ENCODE data around the gene CASP4. TPM values are rescaled to one million over a fixed set of nuclear protein-coding genes. Genes with fewer than 3 reads are reported as not detected.

The CASP4 gene
- total and polyA plus RNA-seq, 7 donors: 5.5 to 113 (median 11.8) TPM

DNA sequence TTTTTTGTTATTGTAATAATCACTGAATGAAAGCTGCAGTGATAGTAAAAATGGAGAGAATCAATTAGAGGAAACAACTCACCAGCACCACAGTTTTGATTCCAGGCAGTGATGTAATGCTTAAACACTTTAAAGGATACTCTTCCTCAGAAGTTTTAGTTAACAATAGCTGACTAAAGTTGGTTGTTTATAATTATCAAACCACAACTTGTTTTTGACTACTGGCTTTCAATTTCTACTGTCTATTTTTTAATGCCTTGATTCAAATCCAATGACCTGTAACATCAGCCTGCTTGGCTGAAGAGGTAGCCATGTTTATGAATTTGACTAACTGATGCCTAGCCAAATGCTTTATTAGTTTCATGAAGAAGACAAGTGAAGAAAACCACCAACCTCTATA lies 51.9 kb downstream of the CASP4 start:
- intact Hi-C loops (cut with DNase I): no loop called here
- peaks cover 12% of the 10 kb centered on the region for H3K4me1 ChIP-seq
- ATAC-seq (no peak), DNase-seq (no peak)
- H3K27ac ChIP-seq: peak overlapping the region; percentile 33
- H3K27me3 ChIP-seq (ENCODE audit: insufficient read depth in 3 of 3, low read length in 2 of 3): no peaks in the 10 kb centered on the region
- H3K9me3 ChIP-seq: no peaks in the 10 kb centered on the region
- H3K36me3 ChIP-seq (ENCODE audit: insufficient read depth in 1 of 2, low read depth in 1 of 2): no peaks in the 10 kb centered on the region
- no peak overlapping the region for H3K4me3 ChIP-seq
- TF ChIP-seq, protein P1, sequence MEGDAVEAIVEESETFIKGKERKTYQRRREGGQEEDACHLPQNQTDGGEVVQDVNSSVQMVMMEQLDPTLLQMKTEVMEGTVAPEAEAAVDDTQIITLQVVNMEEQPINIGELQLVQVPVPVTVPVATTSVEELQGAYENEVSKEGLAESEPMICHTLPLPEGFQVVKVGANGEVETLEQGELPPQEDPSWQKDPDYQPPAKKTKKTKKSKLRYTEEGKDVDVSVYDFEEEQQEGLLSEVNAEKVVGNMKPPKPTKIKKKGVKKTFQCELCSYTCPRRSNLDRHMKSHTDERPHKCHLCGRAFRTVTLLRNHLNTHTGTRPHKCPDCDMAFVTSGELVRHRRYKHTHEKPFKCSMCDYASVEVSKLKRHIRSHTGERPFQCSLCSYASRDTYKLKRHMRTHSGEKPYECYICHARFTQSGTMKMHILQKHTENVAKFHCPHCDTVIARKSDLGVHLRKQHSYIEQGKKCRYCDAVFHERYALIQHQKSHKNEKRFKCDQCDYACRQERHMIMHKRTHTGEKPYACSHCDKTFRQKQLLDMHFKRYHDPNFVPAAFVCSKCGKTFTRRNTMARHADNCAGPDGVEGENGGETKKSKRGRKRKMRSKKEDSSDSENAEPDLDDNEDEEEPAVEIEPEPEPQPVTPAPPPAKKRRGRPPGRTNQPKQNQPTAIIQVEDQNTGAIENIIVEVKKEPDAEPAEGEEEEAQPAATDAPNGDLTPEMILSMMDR (IDR thresholded peaks at IDR 0.05): no peak

- DNase-seq (no peak), ATAC-seq (peak in 3 of 4 donors; percentile 50 to 64 (median 53))
- intact Hi-C loops (cut with DNase I): no loop called here
- Histone ChIP-seq H3K27me3 (ENCODE audit: insufficient read depth in 3 of 3, low read length in 2 of 3) (no peaks in the 10 kb centered on the region), H3K27ac (no peak overlapping the region), H3K4me3 (no peak overlapping the region), H3K36me3 (ENCODE audit: insufficient read depth in 1 of 2, low read depth in 1 of 2) (no peaks in the 10 kb centered on the region), H3K9me3 (no peaks in the 10 kb centered on the region), H3K4me1 (no peaks in the 10 kb centered on the region)
- TF ChIP-seq, protein P1 (IDR thresholded peaks at IDR 0.05): no peak
- WGBS, 3 donors: 30 to 55% (median 40%) methylated on average over 3 of the region's 3 CpGs
Observed at GRCh38 chr11:104912102-104912501, 56.3 kb downstream of the CASP4 start.

DNA sequence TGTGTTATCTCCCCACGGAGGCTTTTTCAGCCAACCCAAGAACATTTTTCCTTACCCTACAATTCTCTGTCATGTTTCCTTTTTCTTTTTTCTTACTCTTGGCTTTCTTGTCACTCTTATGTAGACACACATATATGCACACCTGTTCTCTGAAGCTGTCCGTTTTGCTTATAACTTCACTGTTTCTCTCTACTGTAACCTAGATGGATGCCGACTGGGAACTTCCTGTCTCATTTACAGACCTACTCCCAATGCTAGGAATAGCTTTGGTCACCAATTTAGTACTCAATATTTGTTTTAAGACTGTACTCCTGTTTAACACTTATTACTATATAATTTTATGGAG lies 60.2 kb downstream of the CASP4 start:
- Histone ChIP-seq H3K27me3 (ENCODE audit: insufficient read depth in 3 of 3, low read length in 2 of 3) (no peaks in the 10 kb centered on the region), H3K4me3 (no peak overlapping the region), H3K4me1 (no peaks in the 10 kb centered on the region), H3K9me3 (no peaks in the 10 kb centered on the region), H3K27ac (no peak overlapping the region), H3K36me3 (ENCODE audit: insufficient read depth in 1 of 2, low read depth in 1 of 2) (no peaks in the 10 kb centered on the region)
- intact Hi-C loops (cut with DNase I): no loop called here
- ATAC-seq: no peak
- TF ChIP-seq, protein P1 (IDR thresholded peaks at IDR 0.05): no peak
- WGBS, 3 donors: 93 to 94% (median 94%) methylated on average over 3 of the region's 3 CpGs
- DNase-seq: no peak

GRCh38 chr11:104907521-104908185 lies 60.7 kb downstream of the CASP4 start:
- Histone ChIP-seq H3K27me3 (ENCODE audit: insufficient read depth in 3 of 3, low read length in 2 of 3) (no peaks in the 10 kb centered on the region), H3K27ac (no peak overlapping the region), H3K4me1 (no peaks in the 10 kb centered on the region), H3K9me3 (no peaks in the 10 kb centered on the region), H3K36me3 (ENCODE audit: insufficient read depth in 1 of 2, low read depth in 1 of 2) (no peaks in the 10 kb centered on the region), H3K4me3 (no peak overlapping the region)
- TF ChIP-seq, protein P1 (IDR thresholded peaks at IDR 0.05): no peak
- 55 to 59% (median 57%) methylated on average over 7 of the region's 7 CpGs for WGBS, 3 donors
- no peak for DNase-seq
- intact Hi-C loops (cut with DNase I): no loop called here
- ATAC-seq: no peak

GRCh38 chr11:104905271-104905670 lies 63.1 kb downstream of the CASP4 start:
- ATAC-seq: no peak
- TF ChIP-seq, protein P1 (IDR thresholded peaks at IDR 0.05): no peak

More at GRCh38 chr11:104905271-104905670, 63.1 kb downstream of the CASP4 start:
- Histone ChIP-seq H3K4me3 (no peak overlapping the region), H3K27ac (no peak overlapping the region), H3K9me3 (no peaks in the 10 kb centered on the region), H3K27me3 (ENCODE audit: insufficient read depth in 3 of 3, low read length in 2 of 3) (no peaks in the 10 kb centered on the region), H3K4me1 (no peaks in the 10 kb centered on the region), H3K36me3 (ENCODE audit: insufficient read depth in 1 of 2, low read depth in 1 of 2) (no peaks in the 10 kb centered on the region)
- DNase-seq: no peak
- intact Hi-C loops (cut with DNase I): no loop called here
- WGBS, 3 donors: 94 to 99% (median 97%) methylated on average over 4 of the region's 4 CpGs
